ENCODE data around the gene TAPBP. TPM values are rescaled to one million over a fixed set of nuclear protein-coding genes. Genes with fewer than 3 reads are reported as not detected.
"Not testable (repeated sequence)": the region's sequence is repeated elsewhere in the genome, so short reads cannot be mapped to it uniquely, and the experiment has no call there.

Gene TAPBP
- total RNA-seq, 1 experiment from 2014 or later, result 28.2 TPM

- Histone ChIP-seq H4K5ac (ENCODE audit: insufficient read length, low read depth, low read length) (no peak overlapping the region), H2BK120ac (ENCODE audit: low read depth, low read length, poor library complexity, severe bottlenecking) (no peak overlapping the region), H3K79me1 (ENCODE audit: insufficient read depth, low read depth, low read length, poor library complexity, severe bottlenecking) (no peaks in the 10 kb centered on the region), H2BK20ac (ENCODE audit: low read depth, low read length, poor library complexity, severe bottlenecking) (no peak overlapping the region), H3K18ac (ENCODE audit: insufficient read length, low read depth, low read length) (no peak overlapping the region), H3K4me2 (ENCODE audit: insufficient read depth, insufficient read length, low read length) (no peak overlapping the region), H2BK12ac (ENCODE audit: insufficient read length, low read depth, low read length) (no peak overlapping the region), H3K14ac (ENCODE audit: insufficient read depth, low read length) (no peak overlapping the region), H3K4me1 (ENCODE audit: insufficient read depth, low read length) (no peaks in the 10 kb centered on the region; the same call in 1 of the 2 replicates), H3K23me2 (ENCODE audit: insufficient read length, low read depth, low read length, poor library complexity, severe bottlenecking) (no peaks in the 10 kb centered on the region), H3K23ac (ENCODE audit: insufficient read length, low read depth, low read length) (no peak overlapping the region), H2BK5ac (ENCODE audit: insufficient read length, low read length) (no peak overlapping the region), H3K56ac (ENCODE audit: insufficient read length, low read depth, low read length) (no peak overlapping the region), H3T11ph (ENCODE audit: low read length) (no peak overlapping the region), H2AK5ac (ENCODE audit: insufficient read length, low read length) (no peak overlapping the region), H3K79me2 (ENCODE audit: insufficient read depth, low read length) (no peaks in the 10 kb centered on the region), H3K27me3 (ENCODE audit: insufficient read depth, low read length) (no peaks in the 10 kb centered on the region), H2BK15ac (ENCODE audit: low read depth, low read length) (no peak overlapping the region), H4K91ac (ENCODE audit: insufficient read length, low read depth, low read length) (no peak overlapping the region), H4K20me1 (ENCODE audit: control insufficient read depth, insufficient read depth, insufficient read length) (no peaks in the 10 kb centered on the region), H3K27ac (ENCODE audit: insufficient read length, low read depth, low read length) (no peak overlapping the region), H3K4ac (ENCODE audit: low read depth, low read length) (no peak overlapping the region), H2AFZ (ENCODE audit: low read length) (no peak overlapping the region), H3K9me3 (ENCODE audit: control insufficient read depth, low read depth, low read length) (no peaks in the 10 kb centered on the region), H4K8ac (replicated peaks; ENCODE audit: insufficient read length, low read depth, low read length) (no peak overlapping the region), H3K9ac (ENCODE audit: extremely low read depth, insufficient read length, low read length) (no peak overlapping the region)
- no peaks in the 10 kb centered on the region; a peak in 1 of 5 replicates for H3K9me3 Mint-ChIP-seq
- DNase-seq, result no peak
- no CpG with 5 or more reads among the region's 3 CpGs for WGBS (ENCODE audit: extremely low coverage, insufficient read length, low lambda C conversion rate)
- no peak overlapping the region for H3K27ac Mint-ChIP-seq
- H3K27me3 Mint-ChIP-seq (ENCODE audit: low read depth), result peaks cover 2% of the 10 kb centered on the region; the same call in 1 of the 2 replicates
- TF ChIP-seq CTCF (conservative IDR thresholded peaks at IDR 0.05), result no peak
- no peak overlapping the region for H3K4me3 Mint-ChIP-seq
- no peaks in the 10 kb centered on the region for H3K36me3 Mint-ChIP-seq (ENCODE audit: insufficient read depth in 1 of 3, low read depth in 3 of 3)
- peaks cover 29 to 37% of the 10 kb centered on the region in 2 experiments for H3K4me1 Mint-ChIP-seq
These were observed 42.4 kb upstream of the TAPBP start for GRCh38 chr6:33356295-33356694.

GRCh38 chr6:33355860-33356259 is 42.0 kb upstream of the TAPBP start:
- not testable (repeated sequence) for H2BK12ac ChIP-seq (ENCODE audit: insufficient read length, low read depth, low read length); H3K27ac Mint-ChIP-seq; H3K4me3 Mint-ChIP-seq; H3K27ac ChIP-seq (ENCODE audit: insufficient read length, low read depth, low read length); H3K79me1 ChIP-seq (ENCODE audit: insufficient read depth, low read depth, low read length, poor library complexity, severe bottlenecking); H3K14ac ChIP-seq (ENCODE audit: insufficient read depth, low read length); H3K23ac ChIP-seq (ENCODE audit: insufficient read length, low read depth, low read length); H4K8ac ChIP-seq (replicated peaks; ENCODE audit: insufficient read length, low read depth, low read length); H3K9me3 ChIP-seq (ENCODE audit: control insufficient read depth, low read depth, low read length); H3K9ac ChIP-seq (ENCODE audit: extremely low read depth, insufficient read length, low read length); H2BK20ac ChIP-seq (ENCODE audit: low read depth, low read length, poor library complexity, severe bottlenecking); H3K4me2 ChIP-seq (ENCODE audit: insufficient read depth, insufficient read length, low read length); H2BK5ac ChIP-seq (ENCODE audit: insufficient read length, low read length); H3K36me3 Mint-ChIP-seq (ENCODE audit: insufficient read depth in 1 of 3, low read depth in 3 of 3); H3T11ph ChIP-seq (ENCODE audit: low read length); H2AK5ac ChIP-seq (ENCODE audit: insufficient read length, low read length); H3K27me3 Mint-ChIP-seq (ENCODE audit: low read depth); H3K79me2 ChIP-seq (ENCODE audit: insufficient read depth, low read length); H3K27me3 ChIP-seq (ENCODE audit: insufficient read depth, low read length); H4K91ac ChIP-seq (ENCODE audit: insufficient read length, low read depth, low read length); H3K18ac ChIP-seq (ENCODE audit: insufficient read length, low read depth, low read length); H3K23me2 ChIP-seq (ENCODE audit: insufficient read length, low read depth, low read length, poor library complexity, severe bottlenecking); H2AFZ ChIP-seq (ENCODE audit: low read length); H4K5ac ChIP-seq (ENCODE audit: insufficient read length, low read depth, low read length); DNase-seq; H4K20me1 ChIP-seq (ENCODE audit: control insufficient read depth, insufficient read depth, insufficient read length); H2BK15ac ChIP-seq (ENCODE audit: low read depth, low read length); H3K9me3 Mint-ChIP-seq; H3K56ac ChIP-seq (ENCODE audit: insufficient read length, low read depth, low read length); H3K4me1 ChIP-seq (ENCODE audit: insufficient read depth, low read length); H3K4ac ChIP-seq (ENCODE audit: low read depth, low read length); H2BK120ac ChIP-seq (ENCODE audit: low read depth, low read length, poor library complexity, severe bottlenecking)
- H3K4me1 Mint-ChIP-seq, result peaks cover 29 to 37% of the 10 kb centered on the region in 2 experiments
- no CpG with 5 or more reads among the region's 6 CpGs for WGBS (ENCODE audit: extremely low coverage, insufficient read length, low lambda C conversion rate)

Data from H9 (cell line).